Amygdala (tissue), 56 donors: Measurements from ENCODE around the gene PLEKHM3.

Experiments used
- DNase-seq, 56 donors: peaks; one replicate each; lab custom pipeline; 2025; lab: John Stamatoyannopoulos, UW

PLEKHM3 gene

GRCh38 chr2:207772081-207772843 lies 253.1 kb downstream of the PLEKHM3 start:
- DNase-seq, result peak in 3 of 56 donors; percentile 31 to 43 (median 43)

- DNase-seq, result no peak
These were observed 253.9 kb downstream of the PLEKHM3 start for GRCh38 chr2:207771421-207771820.
